HepG2 (cell line): ENCODE data around the gene TBC1D5. TPM values are rescaled to one million over a fixed set of nuclear protein-coding genes. Genes with fewer than 3 reads are reported as not detected.

Experiments
- ATAC-seq: fragments of 200-7000 bp; cut with Tn5 transposase; 3 replicates; pipeline ENCODE4 v1.9.1; 2020; ENCODE audit warnings: mild to moderate bottlenecking, moderate library complexity
- BruUV-seq: library from RNA; stranded (reverse); fragments of 400-500 nt; replicated peaks from 2 replicates; lab custom pipeline; 2021; lab: Mats Ljungman, UMichigan
- CTCF ChIA-PET: fragments of 300-600 bp; formaldehyde crosslinking; extraction: SDS; loops from one replicate; lab custom pipeline; 2021; ENCODE audit warnings: low total read pairs, inconsistent platforms, low intra/inter-chr PET ratio; lab: Yijun Ruan, JAX
- POLR2A ChIA-PET: fragments of 350-600 bp; sonication (Branson Sonifier 250); formaldehyde crosslinking; loops from one replicate; lab custom pipeline; 2020; ENCODE audit warnings: antibody characterized with exemption, inconsistent platforms; lab: Yijun Ruan, JAX
- DNase-seq: peaks from one replicate; pipeline ENCODE4 v3.0.0-alpha.2; 2015; ENCODE audit warnings: low spot score
- FAIRE-seq: peaks from 3 replicates; lab custom pipeline; 2011; peaks lifted over from hg19 to GRCh38; lab: Jason Lieb, UNC
- H2AFZ ChIP-seq: one replicate; pipeline ENCODE4 v1.6.1; 2011; ENCODE audit warnings: low read length, inconsistent platforms
- H3K27ac ChIP-seq: fragments of 300-600 bp; 3 replicates; pipeline ENCODE4 v1.8.0; 2011; ENCODE audit warnings: mixed run types, mild to moderate bottlenecking, mixed read lengths, low read length, inconsistent platforms; ENCODE audit not compliant: insufficient read depth; ENCODE audit errors: extremely low read length
- H3K27me3 ChIP-seq, 2 experiments: fragments of 200-600 bp in 1 of 2; 2 replicates in 1 of 2; 3 replicates in 1 of 2; pipeline versions ENCODE4 v1.6.0 to v1.8.0; 2011; ENCODE audit warnings: low read length in 2 of 2, mild to moderate bottlenecking in 2 of 2, moderate library complexity in 2 of 2, inconsistent platforms in 1 of 2; ENCODE audit not compliant: insufficient read depth in 2 of 2, control insufficient read depth in 1 of 2
- H3K36me3 ChIP-seq, 2 experiments: fragments of 200-600 bp in 1 of 2; replicated peaks in 1 of 2; 2 replicates in 1 of 2; 3 replicates in 1 of 2; pipeline versions ENCODE4 v1.5.1 to v1.8.0; 2011; ENCODE audit warnings: low read length in 2 of 2, inconsistent platforms in 1 of 2; ENCODE audit not compliant: insufficient read depth in 2 of 2, control insufficient read depth in 1 of 2
- H3K4me1 ChIP-seq: 2 replicates; pipeline ENCODE4 v1.5.1; 2012; ENCODE audit warnings: low read length, inconsistent platforms; ENCODE audit not compliant: insufficient read depth
- H3K4me2 ChIP-seq: 2 replicates; pipeline ENCODE4 v1.6.0; 2011; ENCODE audit warnings: low read depth, low read length, inconsistent platforms
- H3K4me3 ChIP-seq, 3 experiments: fragments of 200-600 bp in 1 of 3; sonication (generic), shearing (Covaris generic) in 1 of 3; replicated peaks in 1 of 3; 2 replicates each; pipeline ENCODE4 v1.5.1; 2011 to 2016; ENCODE audit warnings: low read length in 3 of 3, inconsistent platforms in 2 of 3, low read depth in 2 of 3, mild to moderate bottlenecking in 2 of 3, control low read depth in 1 of 3, mixed read lengths in 1 of 3; ENCODE audit not compliant: insufficient read depth in 1 of 3
- H3K79me2 ChIP-seq: one replicate; pipeline ENCODE4 v1.6.1; 2011; ENCODE audit warnings: low read length, inconsistent platforms; ENCODE audit not compliant: insufficient read depth
- H3K9ac ChIP-seq: 2 replicates; pipeline ENCODE4 v1.6.0; 2011; ENCODE audit warnings: mild to moderate bottlenecking, low read depth, low read length, inconsistent platforms; ENCODE audit not compliant: insufficient read depth
- H3K9me3 ChIP-seq: 2 replicates; pipeline ENCODE4 v1.5.1; 2012; ENCODE audit warnings: mild to moderate bottlenecking, low read length
- H4K20me1 ChIP-seq: 2 replicates; pipeline ENCODE4 v1.6.0; 2011; ENCODE audit warnings: inconsistent platforms, mild to moderate bottlenecking, low read length, moderate library complexity; ENCODE audit not compliant: insufficient read depth
- AHR ChIP-seq: IDR thresholded peaks from 2 replicates; pipeline ENCODE4 v1.6.1; 2018; ENCODE audit warnings: missing genetic modification reagents, missing compliant biosample characterization
- BCL3 ChIP-seq: sonication (generic); formaldehyde crosslinking; IDR thresholded peaks from 2 replicates; pipeline ENCODE4 v1.5.1; 2020; ENCODE audit warnings: mild to moderate bottlenecking, missing genetic modification reagents, moderate library complexity
- CBX2 ChIP-seq, 2 experiments: fragments of 200-600 bp in 1 of 2; sonication (generic); formaldehyde crosslinking in 1 of 2; IDR thresholded peaks; 2 replicates each; pipeline versions ENCODE4 v1.7.0 to v1.8.1; 2018 to 2022; ENCODE audit warnings: low read depth in 2 of 2, low read length in 1 of 2, mild to moderate bottlenecking in 1 of 2, missing genetic modification reagents in 1 of 2
- FOXA1 ChIP-seq, 2 experiments: fragments of 450-650 bp in 1 of 2; sonication (generic) in 1 of 2; formaldehyde crosslinking in 1 of 2; IDR thresholded peaks; 2 replicates each; pipeline versions ENCODE4 v1.4.0 to v1.6.1; 2016 to 2020; ENCODE audit warnings: missing genetic modification reagents in 1 of 2
- FUBP1 ChIP-seq: sonication (generic); formaldehyde crosslinking; IDR thresholded peaks from 2 replicates; pipeline ENCODE4 v1.5.1; 2020; ENCODE audit warnings: missing genetic modification reagents, mild to moderate bottlenecking, borderline replicate concordance
- HMG20B ChIP-seq: conservative IDR thresholded peaks from 2 replicates; pipeline ENCODE4 v1.6.1; 2016; ENCODE audit warnings: missing genetic modification reagents, missing compliant biosample characterization
- KAT7 ChIP-seq: IDR thresholded peaks from 2 replicates; pipeline ENCODE4 v1.6.1; 2018; ENCODE audit warnings: borderline replicate concordance, missing compliant biosample characterization
- MLX ChIP-seq: IDR thresholded peaks from 2 replicates; pipeline ENCODE4 v1.6.1; 2016
- PAF1 ChIP-seq: IDR thresholded peaks from 2 replicates; pipeline ENCODE4 v1.6.1; 2016; ENCODE audit warnings: missing genetic modification reagents, missing compliant biosample characterization
- RARA ChIP-seq: IDR thresholded peaks from 2 replicates; pipeline ENCODE4 v1.6.1; 2016; ENCODE audit warnings: missing genetic modification reagents, missing compliant biosample characterization
- SALL1 ChIP-seq: sonication (generic); formaldehyde crosslinking; IDR thresholded peaks from 2 replicates; pipeline ENCODE4 v1.8.0; 2022; ENCODE audit warnings: mild to moderate bottlenecking, missing genetic modification reagents
- YEATS2 ChIP-seq: sonication (generic); formaldehyde crosslinking; IDR thresholded peaks from 2 replicates; pipeline ENCODE4 v1.4.0; 2020; ENCODE audit warnings: missing genetic modification reagents, borderline replicate concordance
- ZBTB4 ChIP-seq: sonication (generic); formaldehyde crosslinking; IDR thresholded peaks from 2 replicates; pipeline ENCODE4 v1.4.0; 2020; ENCODE audit warnings: missing genetic modification reagents, mild to moderate bottlenecking, borderline replicate concordance
- ZNF530 ChIP-seq: sonication (generic); formaldehyde crosslinking; IDR thresholded peaks from 2 replicates; pipeline ENCODE4 v1.5.0; 2020; ENCODE audit warnings: low read depth, mild to moderate bottlenecking, missing genetic modification reagents
- ZNF563 ChIP-seq: sonication (generic); formaldehyde crosslinking; IDR thresholded peaks from 2 replicates; pipeline ENCODE4 v1.8.0; 2022; ENCODE audit warnings: mild to moderate bottlenecking, moderate library complexity, missing genetic modification reagents
- ZNF883 ChIP-seq: sonication (generic); formaldehyde crosslinking; IDR thresholded peaks from 2 replicates; pipeline ENCODE4 v1.5.1; 2020; ENCODE audit warnings: mild to moderate bottlenecking, missing genetic modification reagents; ENCODE audit errors: not compliant biosample characterization
- WGBS: methylation state at CpG from one replicate; pipeline ENCODE4 v1.1.6; 2017; ENCODE audit warnings: low lambda C conversion rate; 5-methylcytosine and 5-hydroxymethylcytosine counted together
- in situ Hi-C: cut with HindIII; loops from 2 replicates; pipeline ENCODE4 v1.10.0; 2017; ENCODE audit warnings: low pct_unique_long_range_greater_than_20kb; ENCODE audit not compliant: extremely low pct_ligation_motif_present
- intact Hi-C: fragments of 100-400 bp; cut with micrococcal nuclease; formaldehyde crosslinking; loops from one replicate; pipeline ENCODE4 v1.10.0; 2022; ENCODE audit not compliant: unreplicated experiment
- polyA plus RNA-seq, 8 experiments: library from polyadenylated mRNA; depleted of rRNA in 3 of 8; stranded (reverse) in 7 of 8; unstranded in 1 of 8; fragments of >200 nt; fragmentation: Illumina TruSeq in 4 of 8; extraction: Trizol in 4 of 8; gene quantifications; 2 replicates each; pipeline versions ENCODE4 v1.2.1 to v1.2.3, GENCODE V29; 2011 to 2016; ENCODE audit warnings: low read depth in 4 of 8, missing spikeins in 1 of 8, mixed read lengths in 1 of 8; ENCODE audit not compliant: insufficient read depth in 1 of 8
- total RNA-seq, 5 experiments: library from RNA; depleted of rRNA; stranded (reverse); fragments of >200 nt; fragmentation: Illumina TruSeq; extraction: Trizol; gene quantifications; 2 replicates each; pipeline ENCODE4 v1.2.3, GENCODE V29; 2016; ENCODE audit warnings: low read depth in 1 of 5

Gene TBC1D5
- total and polyA plus RNA-seq, 2 of the 13 experiments (the other 11 are each of a cell fraction or from before 2014, with no cell fraction given), result 19.2 to 33.3 TPM

- TF ChIP-seq ZBTB4 (CRISPR knock-in tag), result no peak
These were observed 282.9 kb downstream of the TBC1D5 start (continued) for GRCh38 chr3:17459470-17459993.

GRCh38 chr3:17456650-17457049, 285.8 kb downstream of the TBC1D5 start:
- BruUV-seq, result no TSS peak
- H4K20me1 ChIP-seq, result no peaks in the 10 kb centered on the region
- H3K9ac ChIP-seq, result no peak overlapping the region
- no peaks in the 10 kb centered on the region for H3K9me3 ChIP-seq
- in situ Hi-C loops, result no loop called here
- 0 out of 2 replicates have a peak, but pooled peaks cover 10% of the 10 kb centered on the region for H3K4me1 ChIP-seq
- H3K4me2 ChIP-seq, result no peak overlapping the region
- no peak for FAIRE-seq
- H3K4me3 ChIP-seq, result no peak overlapping the region
- H3K36me3 ChIP-seq, result no peaks in the 10 kb centered on the region
- no peak overlapping the region for H3K27ac ChIP-seq
- no peak overlapping the region for H2AFZ ChIP-seq
- H3K79me2 ChIP-seq, result no peaks in the 10 kb centered on the region
- ChIA-PET POLR2A (no interaction called here), CTCF (no interaction called here)
- DNase-seq, result no peak
- H3K27me3 ChIP-seq, result no peaks in the 10 kb centered on the region
- WGBS, result 95% methylated on average over 1 of the region's 1 CpG
- ATAC-seq, result no peak
- intact Hi-C loops, result no loop called here
- no peak for TF ChIP-seq ZNF883 (CRISPR knock-in tag)
- no peak for TF ChIP-seq CBX2 (IDR thresholded peaks at IDR 0.05; ENCODE audit: low read depth, low read length)
- TF ChIP-seq CBX2 (CRISPR knock-in tag; IDR thresholded peaks at IDR 0.05; ENCODE audit: low read depth), result no peak
- TF ChIP-seq AHR (CRISPR knock-in tag), result no peak
- no peak for TF ChIP-seq YEATS2 (CRISPR knock-in tag)
- no peak for TF ChIP-seq SALL1
- TF ChIP-seq RARA (CRISPR knock-in tag), result no peak
- no peak for TF ChIP-seq HMG20B (CRISPR knock-in tag)
- TF ChIP-seq PAF1 (CRISPR knock-in tag), result no peak
- no peak for TF ChIP-seq ZNF563 (CRISPR knock-in tag)
- TF ChIP-seq ZNF530 (CRISPR knock-in tag), result no peak
- TF ChIP-seq FOXA1 (IDR thresholded peaks at IDR 0.05), result no peak
- no peak for TF ChIP-seq FOXA1 (CRISPR knock-in tag; IDR thresholded peaks at IDR 0.05)
- no peak for TF ChIP-seq BCL3 (CRISPR knock-in tag)
- TF ChIP-seq MLX (CRISPR knock-in tag), result no peak
- no peak for TF ChIP-seq KAT7 (CRISPR knock-in tag)
- TF ChIP-seq FUBP1 (CRISPR knock-in tag), result no peak
